T-helper 17 cell (primary cell): ENCODE measurements around the gene ZP3. TPM values are rescaled to one million over a fixed set of nuclear protein-coding genes. Genes with fewer than 3 reads are reported as not detected.
"Not testable (repeated sequence)": the region's sequence is repeated elsewhere in the genome, so short reads cannot be mapped to it uniquely, and the experiment has no call there.

Experiments used
- ATAC-seq: fragments of 150-1000 bp; cut with Tn5 transposase; 2 replicates; pipeline ENCODE4 v1.10.0; 2021; ENCODE audit warnings: mild to moderate bottlenecking, moderate library complexity
- DNase-seq, 3 donors: peaks; one replicate each; pipeline versions ENCODE4 v3.0.0 to v3.0.0-alpha.2; 2020 to 2021
- H3K9me3 ChIP-seq: one replicate; pipeline ENCODE4 v1.7.0; 2013; ENCODE audit warnings: low read length, mild to moderate bottlenecking; ENCODE audit not compliant: control insufficient read depth, poor library complexity, severe bottlenecking
- H3K27ac Mint-ChIP-seq: one replicate; pipeline ENCODE4 v1.8.0; 2022; ENCODE audit warnings: mild to moderate bottlenecking, moderate library complexity, mixed read lengths
- H3K27me3 Mint-ChIP-seq: one replicate; pipeline ENCODE4 v1.8.0; 2022; ENCODE audit warnings: mixed read lengths
- H3K36me3 Mint-ChIP-seq: one replicate; pipeline ENCODE4 v1.8.0; 2022; ENCODE audit warnings: low read depth, mixed read lengths
- H3K4me1 Mint-ChIP-seq: one replicate; pipeline ENCODE4 v1.8.0; 2022; ENCODE audit warnings: mild to moderate bottlenecking, mixed read lengths
- H3K4me3 Mint-ChIP-seq: one replicate; pipeline ENCODE4 v1.8.0; 2022; ENCODE audit warnings: mild to moderate bottlenecking, moderate library complexity, mixed read lengths
- total RNA-seq, 4 donors: library from RNA in 2 of 4; stranded (reverse) in 2 of 4; gene quantifications; one replicate each; pipeline ENCODE4 v1.2.3 and lab custom pipeline; 2022 to 2026

Gene ZP3
- total RNA-seq, 2 donors from 2014 or later = 6.1 to 9.9 TPM

DNA sequence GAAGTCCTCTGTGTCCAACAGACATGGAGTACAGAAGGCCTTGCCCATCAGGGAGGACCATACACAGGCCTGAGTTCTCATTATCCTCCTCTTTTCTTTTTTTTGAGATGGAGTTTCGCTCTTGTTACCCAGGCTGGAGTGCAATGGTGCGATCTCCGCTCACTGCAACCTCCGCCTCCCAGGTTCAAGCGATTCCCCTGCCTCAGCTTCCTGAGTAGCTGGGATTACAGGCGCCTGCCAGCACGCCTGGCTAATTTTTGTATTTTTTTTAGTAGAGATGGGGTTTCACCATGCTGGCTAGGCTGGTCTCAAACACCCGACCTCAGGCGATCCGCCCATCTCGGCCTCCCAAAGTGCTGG lies 29.2 kb upstream of the ZP3 start:
- not testable (repeated sequence) for H3K27me3 Mint-ChIP-seq, H3K4me3 Mint-ChIP-seq, H3K9me3 ChIP-seq, DNase-seq, ATAC-seq, H3K36me3 Mint-ChIP-seq, H3K27ac Mint-ChIP-seq
- H3K4me1 Mint-ChIP-seq = peaks cover 13% of the 10 kb centered on the region

DNA sequence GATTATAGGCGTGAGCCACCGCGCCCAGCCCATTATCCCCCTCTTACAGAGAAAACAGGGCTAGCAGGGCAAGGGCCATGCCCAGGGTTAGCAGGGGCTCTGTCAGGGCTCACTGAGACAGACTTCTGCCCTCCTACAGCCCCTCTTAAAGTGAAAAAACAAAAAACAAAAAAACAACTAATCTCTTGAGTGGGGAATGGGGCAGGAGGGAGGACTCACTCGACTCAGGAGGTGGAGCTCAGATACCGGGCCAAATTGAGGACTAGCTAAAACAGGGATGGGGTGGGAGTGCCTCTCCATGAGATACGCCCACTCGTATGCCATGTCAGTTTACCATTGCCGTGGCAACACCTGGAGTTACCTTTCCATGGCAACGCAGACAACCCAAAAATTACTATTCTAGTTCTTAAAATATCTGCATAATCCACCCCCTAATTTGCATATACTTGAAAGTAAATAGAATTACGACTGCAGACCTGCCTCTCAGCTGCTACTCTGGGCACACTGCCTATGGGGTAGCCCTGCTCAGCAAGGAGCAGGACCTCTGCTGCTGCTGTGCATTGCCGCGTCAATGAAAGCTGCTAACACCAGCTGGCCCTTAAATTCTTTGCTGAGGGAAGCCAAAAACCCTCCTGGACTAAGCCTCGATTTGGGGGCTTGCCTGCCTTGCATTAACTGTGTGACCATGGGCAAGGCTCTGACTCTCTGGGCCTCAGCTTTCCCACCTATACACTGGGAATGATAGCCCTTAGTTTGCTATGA lies 28.6 kb upstream of the ZP3 start:
- DNase-seq (no peak), ATAC-seq (no peak)
- H3K27me3 Mint-ChIP-seq = no peaks in the 10 kb centered on the region
- H3K27ac Mint-ChIP-seq = no peak overlapping the region
- peak overlapping the region; percentile 89 for H3K4me3 Mint-ChIP-seq
- H3K9me3 ChIP-seq = no peaks in the 10 kb centered on the region
- H3K36me3 Mint-ChIP-seq = no peaks in the 10 kb centered on the region
- peaks cover 13% of the 10 kb centered on the region for H3K4me1 Mint-ChIP-seq

DNA sequence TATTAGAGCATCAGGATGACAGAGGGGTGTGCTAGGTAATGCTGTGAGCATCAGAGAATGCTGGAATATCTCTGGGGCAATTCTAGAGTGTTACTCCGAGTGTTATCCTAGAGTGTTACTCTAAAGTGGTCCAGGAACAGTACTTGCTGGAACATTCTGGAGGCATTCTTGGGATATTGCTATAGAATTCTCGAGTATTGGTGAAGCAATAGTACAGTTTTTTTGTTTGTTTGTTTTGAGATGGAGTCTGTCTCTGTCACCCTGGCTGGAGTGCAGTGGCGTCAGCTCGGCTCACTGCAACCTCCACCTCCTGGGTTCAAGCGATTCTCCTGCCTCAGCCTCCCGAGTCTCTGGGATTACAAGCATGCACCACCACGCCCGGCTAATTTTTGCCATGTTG lies 27.9 kb upstream of the ZP3 start:
- H3K9me3 ChIP-seq = no peaks in the 10 kb centered on the region
- ATAC-seq = no peak
- Mint-ChIP-seq H3K4me3 (peak overlapping the region; percentile 89), H3K27ac (no peak overlapping the region), H3K36me3 (no peaks in the 10 kb centered on the region), H3K4me1 (peaks cover 13% of the 10 kb centered on the region), H3K27me3 (no peaks in the 10 kb centered on the region)
- DNase-seq = no peak

DNA sequence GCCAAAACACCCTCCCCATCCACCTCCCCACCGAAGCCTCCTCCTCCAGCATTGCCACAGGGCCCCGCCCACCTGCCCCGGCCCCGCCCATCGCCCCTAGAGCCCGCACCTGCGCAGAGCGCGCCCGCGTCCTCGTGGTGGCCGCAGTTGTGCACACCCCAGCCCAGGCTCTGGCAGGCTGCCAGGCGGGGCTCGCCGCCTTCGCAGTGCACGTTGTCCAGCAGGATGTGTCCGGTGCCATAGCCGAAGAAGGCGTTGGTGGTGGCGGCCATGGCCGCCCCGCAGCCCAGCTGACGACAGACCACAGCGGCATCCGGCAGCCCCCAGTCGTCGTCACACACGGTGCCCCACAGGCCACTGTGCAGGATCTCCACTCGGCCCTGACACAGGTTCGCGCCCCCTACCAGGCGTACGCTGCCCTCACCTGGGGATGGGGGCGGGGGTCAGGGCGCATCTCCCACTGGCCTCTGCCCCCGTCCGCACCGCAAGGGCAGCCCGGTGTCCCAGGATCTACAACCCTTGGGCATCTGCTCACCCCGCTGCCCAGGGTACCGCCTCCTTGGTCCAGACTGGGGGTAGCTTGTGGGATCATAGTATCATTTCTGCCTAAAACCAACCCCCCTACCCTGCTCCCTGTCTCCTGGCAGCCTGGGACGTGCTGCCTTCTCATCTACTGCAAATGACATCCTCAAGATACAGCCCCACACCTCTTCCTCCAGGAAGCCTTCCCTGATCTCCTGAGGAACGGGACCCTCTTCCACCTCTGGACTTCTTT lies 27.2 kb upstream of the ZP3 start:
- no peaks in the 10 kb centered on the region for H3K9me3 ChIP-seq
- Mint-ChIP-seq H3K4me1 (peaks cover 11% of the 10 kb centered on the region), H3K4me3 (peak overlapping the region; percentile 89), H3K27ac (no peak overlapping the region), H3K27me3 (no peaks in the 10 kb centered on the region), H3K36me3 (no peaks in the 10 kb centered on the region)
- ATAC-seq (peak; percentile 63), DNase-seq (peak; percentile 66 to 77 (median 75))

DNA sequence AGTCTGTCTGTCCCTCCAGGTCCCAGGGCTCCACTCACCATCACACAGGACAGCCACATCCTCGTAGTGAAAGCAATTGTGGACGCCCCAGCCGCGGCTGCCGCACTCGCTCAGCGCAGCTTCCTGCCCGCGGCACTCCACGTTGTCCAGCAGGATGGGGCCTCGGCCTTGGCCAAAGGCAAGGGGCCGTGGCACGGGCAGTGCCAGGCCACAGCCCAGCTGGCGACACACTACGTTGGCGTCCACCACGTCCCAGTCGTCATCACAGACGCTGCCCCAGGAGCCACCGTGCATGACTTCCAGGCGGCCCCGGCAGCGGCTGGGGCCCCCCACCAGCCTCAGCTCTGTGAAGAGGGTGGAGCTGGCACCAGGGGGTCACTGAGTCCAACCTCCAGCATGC lies 24.5 kb upstream of the ZP3 start:
- H3K36me3 Mint-ChIP-seq = no peaks in the 10 kb centered on the region
- peaks cover 11% of the 10 kb centered on the region for H3K4me1 Mint-ChIP-seq
- DNase-seq (no peak), ATAC-seq (no peak)
- no peak overlapping the region for H3K4me3 Mint-ChIP-seq
- H3K9me3 ChIP-seq = no peaks in the 10 kb centered on the region
- H3K27me3 Mint-ChIP-seq = no peaks in the 10 kb centered on the region
- no peak overlapping the region for H3K27ac Mint-ChIP-seq

DNA sequence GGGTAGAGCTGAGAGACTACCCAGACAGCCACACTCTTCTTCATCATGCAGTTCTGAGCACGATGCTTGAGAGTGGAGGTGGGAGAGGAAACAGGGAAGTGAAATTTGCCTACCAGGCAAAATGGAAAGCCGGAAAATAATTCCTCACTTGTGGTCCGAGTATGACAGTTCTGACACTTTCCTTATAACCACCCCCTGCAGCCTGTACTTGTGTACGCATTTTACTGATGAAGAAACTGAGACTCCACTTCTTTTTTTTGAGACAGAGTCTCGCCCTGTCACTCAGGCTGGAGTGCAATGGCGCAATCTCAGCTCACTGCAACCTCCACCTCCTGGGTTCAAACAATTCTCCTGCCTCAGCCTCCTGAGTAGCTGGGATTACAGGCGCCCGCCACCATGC lies 21.7 kb upstream of the ZP3 start:
- H3K27me3 Mint-ChIP-seq, H3K27ac Mint-ChIP-seq, H3K9me3 ChIP-seq, H3K36me3 Mint-ChIP-seq, DNase-seq, H3K4me1 Mint-ChIP-seq, ATAC-seq, H3K4me3 Mint-ChIP-seq: not testable (repeated sequence)

DNA sequence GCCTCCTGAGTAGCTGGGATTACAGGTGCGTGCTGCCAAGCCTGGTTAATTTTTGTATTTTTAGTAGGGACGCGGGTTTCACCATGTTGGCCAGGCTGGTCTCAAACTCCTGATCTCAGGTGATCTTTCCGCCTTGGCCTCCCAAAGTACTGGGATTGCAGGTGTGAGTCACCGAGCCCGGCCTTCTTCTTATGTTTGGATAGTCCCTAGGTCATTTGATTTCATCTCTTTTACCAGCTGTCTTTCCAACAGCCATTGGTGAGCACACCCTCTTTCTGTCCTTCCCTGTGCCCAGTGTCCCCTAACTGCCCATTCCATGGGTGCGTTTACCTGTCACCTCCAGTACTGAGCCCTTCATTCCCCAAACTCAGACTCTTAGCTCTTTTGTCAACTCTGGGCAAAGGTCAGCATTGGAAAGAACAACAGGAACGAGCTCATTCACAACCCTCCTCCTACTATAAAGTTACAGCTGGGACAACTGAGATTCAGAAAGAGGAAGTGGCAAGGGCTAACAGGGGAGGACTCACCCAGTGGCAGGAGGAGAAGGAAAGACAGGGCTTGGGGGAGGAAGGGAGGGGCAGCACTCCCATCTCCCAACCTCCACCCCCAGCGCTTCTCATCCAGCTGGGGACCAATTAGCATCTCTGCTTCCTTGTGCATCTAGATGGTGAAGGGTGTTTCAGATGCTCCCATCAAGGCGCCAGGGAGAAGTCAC lies 20.8 kb upstream of the ZP3 start:
- ATAC-seq (no peak), DNase-seq (no peak)
- no peak overlapping the region for H3K4me3 Mint-ChIP-seq
- H3K9me3 ChIP-seq = no peaks in the 10 kb centered on the region
- H3K36me3 Mint-ChIP-seq = no peaks in the 10 kb centered on the region
- no peaks in the 10 kb centered on the region for H3K27me3 Mint-ChIP-seq
- H3K4me1 Mint-ChIP-seq = peaks cover 7% of the 10 kb centered on the region
- H3K27ac Mint-ChIP-seq = no peak overlapping the region

DNA sequence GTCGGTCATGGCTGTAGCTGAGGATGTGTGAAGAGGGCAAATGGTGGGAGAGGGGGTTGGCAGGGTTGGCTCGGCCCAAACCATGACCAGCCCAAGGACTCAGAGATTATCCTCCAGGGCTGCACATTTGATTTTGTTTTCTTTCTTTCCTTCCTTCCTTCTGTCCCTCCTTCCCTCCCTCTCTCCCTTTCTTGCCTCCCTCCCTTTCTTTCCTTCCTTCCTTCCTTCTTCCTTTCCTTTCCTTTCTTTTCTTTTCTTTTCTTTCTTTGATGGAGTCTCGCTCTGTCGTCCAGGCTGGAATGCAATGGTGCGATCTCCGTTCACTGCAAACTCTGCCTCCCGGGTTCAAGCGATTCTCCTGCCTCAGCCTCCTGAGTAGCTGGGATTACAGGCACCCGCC lies 19.0 kb upstream of the ZP3 start:
- DNase-seq (no peak), ATAC-seq (no peak)
- H3K36me3 Mint-ChIP-seq = no peaks in the 10 kb centered on the region
- H3K4me3 Mint-ChIP-seq = no peak overlapping the region
- peaks cover 7% of the 10 kb centered on the region for H3K4me1 Mint-ChIP-seq
- no peak overlapping the region for H3K27ac Mint-ChIP-seq
- no peaks in the 10 kb centered on the region for H3K9me3 ChIP-seq
- H3K27me3 Mint-ChIP-seq = no peaks in the 10 kb centered on the region

DNA sequence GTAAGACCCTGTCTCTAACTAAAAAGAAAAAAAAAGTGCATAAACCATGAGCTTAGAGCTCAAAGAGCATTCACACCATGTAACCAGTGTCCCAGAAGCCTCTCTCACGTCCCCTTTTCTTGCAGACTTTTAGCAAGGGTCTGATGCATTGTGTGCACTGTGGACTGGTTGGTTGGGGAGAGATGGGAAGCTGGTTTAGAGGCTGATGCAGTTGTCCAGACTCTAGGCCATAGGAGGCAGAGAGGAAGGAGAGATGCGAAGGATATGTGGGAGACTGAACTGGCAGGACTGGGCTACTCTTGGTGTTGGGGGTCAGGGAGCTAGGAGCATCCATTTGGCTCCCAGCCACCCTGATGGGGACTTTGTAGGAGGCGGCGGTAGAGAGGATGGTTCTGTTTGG lies 17.0 kb upstream of the ZP3 start:
- no peak for ATAC-seq
- H3K9me3 ChIP-seq = no peaks in the 10 kb centered on the region
- Mint-ChIP-seq H3K27me3 (no peaks in the 10 kb centered on the region), H3K4me1 (peaks cover 7% of the 10 kb centered on the region), H3K36me3 (no peaks in the 10 kb centered on the region), H3K4me3 (no peak overlapping the region), H3K27ac (no peak overlapping the region)
- DNase-seq = no peak

DNA sequence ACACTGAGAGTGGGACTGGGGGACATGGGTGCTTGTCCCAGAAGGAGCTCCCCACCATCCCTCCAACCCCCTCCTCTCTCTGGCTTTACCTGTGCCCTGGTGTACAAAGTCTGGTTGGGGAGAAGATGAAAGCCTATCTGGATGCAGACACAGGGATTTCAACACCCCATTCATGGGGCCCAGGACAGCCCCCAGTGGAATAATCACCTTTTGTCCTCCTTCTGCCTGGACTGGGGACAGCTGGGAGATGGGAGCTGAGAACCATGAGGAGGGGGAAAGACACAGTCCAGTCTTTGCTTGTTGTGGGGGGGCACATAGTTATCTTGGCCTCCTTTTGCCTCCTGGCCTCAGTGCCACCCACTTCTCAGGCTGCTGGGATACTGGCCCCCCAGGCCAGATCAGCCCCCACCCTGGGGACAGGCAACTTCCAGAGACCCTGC lies 16.6 kb upstream of the ZP3 start:
- Mint-ChIP-seq H3K27me3 (no peaks in the 10 kb centered on the region), H3K4me3 (no peak overlapping the region), H3K36me3 (no peaks in the 10 kb centered on the region), H3K27ac (no peak overlapping the region), H3K4me1 (peaks cover 7% of the 10 kb centered on the region)
- DNase-seq (no peak), ATAC-seq (no peak)
- no peaks in the 10 kb centered on the region for H3K9me3 ChIP-seq

DNA sequence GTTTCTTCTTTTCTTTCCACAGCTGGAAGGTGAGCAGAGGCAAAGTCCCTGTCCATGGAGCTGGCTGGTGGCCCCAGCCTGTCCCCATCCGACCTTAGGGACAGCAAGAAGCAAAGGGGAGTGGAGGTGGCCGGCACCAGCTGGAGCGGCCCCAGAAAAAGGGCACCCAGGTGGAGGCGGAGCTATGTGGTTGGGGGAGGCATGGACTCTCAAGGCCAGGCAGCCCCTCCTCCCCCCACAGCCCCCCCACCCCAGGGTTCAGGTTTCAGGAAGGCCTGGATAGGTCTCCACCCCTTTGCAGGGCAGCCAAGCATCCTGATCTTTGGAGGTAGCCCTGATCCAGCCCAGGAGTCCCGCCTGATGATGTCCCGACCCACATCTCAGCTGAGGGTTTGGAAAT lies 15.2 kb upstream of the ZP3 start, which contains the start of gene SSC4D:
Gene SSC4D (minus strand): TSS at position 161 of the 400 bp plus-strand sequence. CDS start 5,258 bp downstream, outside the sequence.
- no peak within 1 kb of the TSS for H3K4me3 Mint-ChIP-seq
- no peak within 1 kb of the TSS for H3K27ac Mint-ChIP-seq
- H3K36me3 Mint-ChIP-seq = no peaks in the 10 kb centered on the region
- H3K4me1 Mint-ChIP-seq = peaks cover 3% of the 10 kb centered on the region
- no peaks in the 10 kb centered on the region for H3K27me3 Mint-ChIP-seq
- DNase-seq (no peak), ATAC-seq (no peak)
- H3K9me3 ChIP-seq = no peaks in the 10 kb centered on the region

DNA sequence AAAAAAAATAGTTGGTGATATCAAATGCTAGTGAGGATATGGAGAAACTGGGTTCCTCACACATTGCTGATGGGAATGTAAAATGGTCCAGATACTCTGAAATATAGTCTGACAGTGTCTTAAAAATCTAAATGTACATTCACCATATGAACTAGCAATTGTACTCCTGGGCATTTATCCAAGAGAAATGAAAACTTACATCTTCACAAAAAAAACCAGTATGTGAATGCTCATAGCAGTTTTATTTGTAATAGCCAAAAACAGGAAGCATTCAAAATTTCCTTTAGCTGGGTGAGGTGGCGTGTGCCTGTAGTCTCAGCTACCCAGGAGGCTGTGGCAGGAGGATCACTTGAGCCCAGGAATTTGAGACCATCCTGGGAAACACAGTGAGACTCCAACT lies 13.1 kb upstream of the ZP3 start:
- Mint-ChIP-seq H3K4me1 (peaks cover 3% of the 10 kb centered on the region), H3K27me3 (no peaks in the 10 kb centered on the region), H3K4me3 (no peak overlapping the region), H3K27ac (no peak overlapping the region), H3K36me3 (no peaks in the 10 kb centered on the region)
- DNase-seq = no peak
- no peaks in the 10 kb centered on the region for H3K9me3 ChIP-seq
- no peak for ATAC-seq

DNA sequence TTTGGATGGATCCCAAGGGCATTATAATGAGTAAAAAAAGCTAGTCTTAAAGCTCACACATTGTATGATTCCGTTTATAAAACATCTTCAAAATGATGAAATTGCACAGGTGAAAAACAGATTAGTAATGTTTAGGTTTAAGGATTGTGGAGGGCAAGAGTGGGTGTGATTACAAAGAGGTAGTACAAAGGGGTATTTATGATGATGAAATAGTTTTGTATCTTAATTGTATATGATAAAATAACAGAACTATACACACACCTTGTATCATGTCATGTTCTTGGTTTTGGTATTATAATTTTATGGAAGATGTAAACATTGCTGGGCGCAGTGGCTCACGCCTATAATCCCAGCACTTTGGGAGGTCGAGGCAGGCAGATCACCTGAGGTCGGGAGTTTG lies 12.5 kb upstream of the ZP3 start:
- ATAC-seq (no peak), DNase-seq (no peak)
- no peak overlapping the region for H3K27ac Mint-ChIP-seq
- no peaks in the 10 kb centered on the region for H3K27me3 Mint-ChIP-seq
- no peak overlapping the region for H3K4me3 Mint-ChIP-seq
- H3K36me3 Mint-ChIP-seq = no peaks in the 10 kb centered on the region
- H3K9me3 ChIP-seq = no peaks in the 10 kb centered on the region
- H3K4me1 Mint-ChIP-seq = peaks cover 3% of the 10 kb centered on the region
